ENCODE measurements around the gene GLB1L2.

Gene GLB1L2

DNA sequence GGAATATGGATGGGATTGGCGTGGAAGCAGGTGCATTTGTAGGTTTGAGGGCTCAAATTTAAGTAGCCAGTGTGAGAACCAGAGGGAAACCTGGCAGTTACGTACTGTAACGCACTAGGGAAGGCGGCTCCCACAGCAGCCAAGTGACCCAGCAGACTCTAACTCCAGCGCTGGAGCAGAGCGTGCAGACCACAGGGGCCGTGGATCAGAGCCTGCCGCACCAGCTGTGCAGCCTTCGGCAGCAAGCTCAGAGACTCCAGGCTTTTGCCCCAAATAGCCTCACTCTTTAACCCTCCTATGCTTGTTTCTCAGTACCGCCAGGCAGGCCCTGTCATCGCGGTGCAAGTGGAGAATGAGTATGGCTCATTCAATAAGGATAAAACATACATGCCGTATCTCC, 43.3 kb upstream of the GLB1L2 start:
- TF ChIP-seq, protein P1, sequence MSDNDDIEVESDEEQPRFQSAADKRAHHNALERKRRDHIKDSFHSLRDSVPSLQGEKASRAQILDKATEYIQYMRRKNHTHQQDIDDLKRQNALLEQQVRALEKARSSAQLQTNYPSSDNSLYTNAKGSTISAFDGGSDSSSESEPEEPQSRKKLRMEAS (IDR thresholded peaks at IDR 0.05) = no peak
- no peak for TF ChIP-seq ZBTB7A (IDR thresholded peaks at IDR 0.05; ENCODE audit: low read depth)
- TF ChIP-seq YY1 (IDR thresholded peaks at IDR 0.05; ENCODE audit: low read depth) = no peak
- no peak for TF ChIP-seq NFIC (IDR thresholded peaks at IDR 0.05)
- no peak for TF ChIP-seq TAF1 (IDR thresholded peaks at IDR 0.05; ENCODE audit: low read depth)
- TF ChIP-seq, protein P2, sequence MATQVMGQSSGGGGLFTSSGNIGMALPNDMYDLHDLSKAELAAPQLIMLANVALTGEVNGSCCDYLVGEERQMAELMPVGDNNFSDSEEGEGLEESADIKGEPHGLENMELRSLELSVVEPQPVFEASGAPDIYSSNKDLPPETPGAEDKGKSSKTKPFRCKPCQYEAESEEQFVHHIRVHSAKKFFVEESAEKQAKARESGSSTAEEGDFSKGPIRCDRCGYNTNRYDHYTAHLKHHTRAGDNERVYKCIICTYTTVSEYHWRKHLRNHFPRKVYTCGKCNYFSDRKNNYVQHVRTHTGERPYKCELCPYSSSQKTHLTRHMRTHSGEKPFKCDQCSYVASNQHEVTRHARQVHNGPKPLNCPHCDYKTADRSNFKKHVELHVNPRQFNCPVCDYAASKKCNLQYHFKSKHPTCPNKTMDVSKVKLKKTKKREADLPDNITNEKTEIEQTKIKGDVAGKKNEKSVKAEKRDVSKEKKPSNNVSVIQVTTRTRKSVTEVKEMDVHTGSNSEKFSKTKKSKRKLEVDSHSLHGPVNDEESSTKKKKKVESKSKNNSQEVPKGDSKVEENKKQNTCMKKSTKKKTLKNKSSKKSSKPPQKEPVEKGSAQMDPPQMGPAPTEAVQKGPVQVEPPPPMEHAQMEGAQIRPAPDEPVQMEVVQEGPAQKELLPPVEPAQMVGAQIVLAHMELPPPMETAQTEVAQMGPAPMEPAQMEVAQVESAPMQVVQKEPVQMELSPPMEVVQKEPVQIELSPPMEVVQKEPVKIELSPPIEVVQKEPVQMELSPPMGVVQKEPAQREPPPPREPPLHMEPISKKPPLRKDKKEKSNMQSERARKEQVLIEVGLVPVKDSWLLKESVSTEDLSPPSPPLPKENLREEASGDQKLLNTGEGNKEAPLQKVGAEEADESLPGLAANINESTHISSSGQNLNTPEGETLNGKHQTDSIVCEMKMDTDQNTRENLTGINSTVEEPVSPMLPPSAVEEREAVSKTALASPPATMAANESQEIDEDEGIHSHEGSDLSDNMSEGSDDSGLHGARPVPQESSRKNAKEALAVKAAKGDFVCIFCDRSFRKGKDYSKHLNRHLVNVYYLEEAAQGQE (IDR thresholded peaks at IDR 0.05; ENCODE audit: low read depth) = no peak
- TF ChIP-seq FOXM1 (IDR thresholded peaks at IDR 0.05; ENCODE audit: borderline replicate concordance, low read depth) = no peak
- TF ChIP-seq TEAD4 (IDR thresholded peaks at IDR 0.05) = no peak
- TF ChIP-seq, protein P3, sequence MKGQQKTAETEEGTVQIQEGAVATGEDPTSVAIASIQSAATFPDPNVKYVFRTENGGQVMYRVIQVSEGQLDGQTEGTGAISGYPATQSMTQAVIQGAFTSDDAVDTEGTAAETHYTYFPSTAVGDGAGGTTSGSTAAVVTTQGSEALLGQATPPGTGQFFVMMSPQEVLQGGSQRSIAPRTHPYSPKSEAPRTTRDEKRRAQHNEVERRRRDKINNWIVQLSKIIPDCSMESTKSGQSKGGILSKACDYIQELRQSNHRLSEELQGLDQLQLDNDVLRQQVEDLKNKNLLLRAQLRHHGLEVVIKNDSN (IDR thresholded peaks at IDR 0.05) = no peak

DNA sequence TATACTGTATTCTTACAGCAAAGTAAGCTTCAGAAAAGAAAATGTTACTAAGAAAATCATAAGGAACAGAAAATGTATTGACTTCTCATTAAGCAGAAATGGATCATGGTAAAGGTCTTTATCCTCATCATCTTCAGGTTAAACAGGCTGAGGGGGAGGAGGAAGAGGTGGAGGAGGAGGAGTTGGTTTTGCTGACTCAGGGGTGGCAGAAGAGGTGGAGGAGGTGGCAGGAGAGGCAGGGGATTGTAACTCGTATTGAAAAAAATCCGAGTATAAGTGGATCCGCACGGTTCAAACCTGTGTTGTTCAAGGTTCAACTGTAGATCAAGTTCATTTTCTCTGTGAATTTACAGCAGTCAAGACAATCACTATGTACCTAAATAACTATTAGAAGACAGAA, 42.6 kb upstream of the GLB1L2 start:
- TF ChIP-seq EGR1 (IDR thresholded peaks at IDR 0.05) (no peak), TAF1 (IDR thresholded peaks at IDR 0.05; ENCODE audit: low read depth) (no peak), RAD21 (IDR thresholded peaks at IDR 0.05; ENCODE audit: low read depth) (no peak)
- TF ChIP-seq, protein P2 (IDR thresholded peaks at IDR 0.05; ENCODE audit: low read depth) = no peak

DNA sequence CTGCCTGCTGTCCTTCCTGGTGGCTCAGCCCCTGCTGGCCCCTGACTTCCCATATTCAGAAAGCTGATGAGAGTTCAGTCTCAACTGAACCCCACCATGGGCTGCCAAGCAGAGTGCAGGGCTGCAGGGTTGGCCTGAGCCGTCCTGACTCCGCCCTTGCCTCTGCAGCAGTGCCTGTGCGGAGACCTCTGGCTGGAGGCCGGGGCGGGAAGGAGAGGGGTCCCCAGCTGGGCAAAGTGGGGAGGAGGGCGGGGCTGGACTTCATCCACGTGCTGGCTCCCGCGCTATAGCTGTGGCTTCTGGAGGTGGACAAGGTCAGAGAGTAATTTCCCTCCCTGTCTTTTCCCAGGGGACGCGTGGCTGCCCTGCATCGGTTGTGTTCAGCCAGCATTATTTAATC, 42.0 kb upstream of the GLB1L2 start:
- TF ChIP-seq CREB1 (IDR thresholded peaks at IDR 0.05; ENCODE audit: low read depth) = no peak
- no peak for TF ChIP-seq ZBTB7A (IDR thresholded peaks at IDR 0.05; ENCODE audit: low read depth)
- TF ChIP-seq, protein P1 (IDR thresholded peaks at IDR 0.05) = no peak
- no peak for TF ChIP-seq CEBPB (IDR thresholded peaks at IDR 0.05)
- TF ChIP-seq TEAD4 (IDR thresholded peaks at IDR 0.05) = no peak
- TF ChIP-seq RAD21 (IDR thresholded peaks at IDR 0.05; ENCODE audit: low read depth) = no peak
- TF ChIP-seq, protein P3 (IDR thresholded peaks at IDR 0.05) = no peak
- TF ChIP-seq, protein P2 (IDR thresholded peaks at IDR 0.05; ENCODE audit: low read depth) = no peak
- TF ChIP-seq EP300 (IDR thresholded peaks at IDR 0.05; ENCODE audit: borderline replicate concordance) = no peak
- no peak for TF ChIP-seq TCF12 (IDR thresholded peaks at IDR 0.05; ENCODE audit: low read depth)
- TF ChIP-seq YY1 (IDR thresholded peaks at IDR 0.05; ENCODE audit: low read depth) = no peak
- TF ChIP-seq FOXM1 (IDR thresholded peaks at IDR 0.05; ENCODE audit: borderline replicate concordance, low read depth) = no peak

DNA sequence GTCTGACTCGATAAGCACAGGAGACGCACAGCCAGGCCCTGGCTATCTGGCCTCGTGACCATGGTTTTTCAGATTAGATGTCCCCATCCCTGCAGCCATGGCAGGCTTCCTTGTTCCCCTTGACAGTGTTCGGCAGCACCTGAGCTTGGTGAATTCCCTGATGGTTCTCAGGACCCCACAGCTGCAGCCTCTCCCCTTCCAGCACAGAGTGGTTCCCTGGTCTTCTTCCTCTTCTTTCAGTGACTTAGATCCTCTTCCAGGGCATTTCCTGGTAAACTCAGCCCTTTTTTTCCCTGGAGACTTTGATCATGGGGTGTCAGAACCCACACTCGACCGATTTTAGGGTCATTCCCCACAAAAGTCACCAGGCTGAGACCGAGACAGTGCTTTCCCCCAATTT, 41.1 kb upstream of the GLB1L2 start:
- TF ChIP-seq ZBTB7A (IDR thresholded peaks at IDR 0.05; ENCODE audit: low read depth) = no peak
- TF ChIP-seq EGR1 (IDR thresholded peaks at IDR 0.05) = no peak
- TF ChIP-seq RAD21 (IDR thresholded peaks at IDR 0.05; ENCODE audit: low read depth) = no peak
- no peak for TF ChIP-seq NFIC (IDR thresholded peaks at IDR 0.05)
- no peak for TF ChIP-seq EP300 (IDR thresholded peaks at IDR 0.05; ENCODE audit: borderline replicate concordance)
- TF ChIP-seq CEBPB (IDR thresholded peaks at IDR 0.05) = no peak
- TF ChIP-seq, protein P3 (IDR thresholded peaks at IDR 0.05) = no peak
- TF ChIP-seq, protein P1 (IDR thresholded peaks at IDR 0.05) = no peak
- TF ChIP-seq, protein P2 (IDR thresholded peaks at IDR 0.05; ENCODE audit: low read depth) = no peak
- TF ChIP-seq CREB1 (IDR thresholded peaks at IDR 0.05; ENCODE audit: low read depth) = no peak
- no peak for TF ChIP-seq FOXM1 (IDR thresholded peaks at IDR 0.05; ENCODE audit: borderline replicate concordance, low read depth)

All from Ishikawa (cell line).